Stimulated activated CD8-positive, alpha-beta memory T cell treated with anti-CD3 and anti-CD28 coated beads, Interleukin-4, amount 100 ng/mL, for 1 hour (primary cell): Measurements from ENCODE around the gene NSUN6.

Experiments
- DNase-seq, 2 donors: peaks; one replicate each; pipeline ENCODE4 v3.0.0-alpha.2; 2020; ENCODE audit warnings: low read depth in 2 of 2, low spot score in 1 of 2

Gene NSUN6

GRCh38 chr10:18565006-18565405, 86.4 kb downstream of the NSUN6 start:
- DNase-seq = no peak

- no peak for DNase-seq
Observed at GRCh38 chr10:18563003-18563726, 88.2 kb downstream of the NSUN6 start.

- no peak for DNase-seq
Observed at GRCh38 chr10:18561861-18562551, 89.4 kb downstream of the NSUN6 start.

- DNase-seq = no peak
Observed at GRCh38 chr10:18557960-18558359, 93.4 kb downstream of the NSUN6 start.

- DNase-seq = no peak
Observed at GRCh38 chr10:18556522-18557147, 94.8 kb downstream of the NSUN6 start.

- no peak for DNase-seq
Observed at GRCh38 chr10:18554479-18554878, 96.9 kb downstream of the NSUN6 start.

GRCh38 chr10:18551473-18551872, 99.9 kb downstream of the NSUN6 start:
- DNase-seq = no peak

GRCh38 chr10:18549105-18549504, 102.3 kb downstream of the NSUN6 start:
- DNase-seq = no peak

GRCh38 chr10:18545621-18546305, 105.6 kb downstream of the NSUN6 start:
- DNase-seq = no peak

GRCh38 chr10:18542832-18543231, 108.6 kb downstream of the NSUN6 start:
- no peak for DNase-seq

GRCh38 chr10:18540195-18540594, 111.2 kb downstream of the NSUN6 start:
- no peak for DNase-seq

- DNase-seq = no peak
Observed at GRCh38 chr10:18539335-18539734, 112.1 kb downstream of the NSUN6 start.

- DNase-seq = no peak
Observed at GRCh38 chr10:18533896-18534295, 117.5 kb downstream of the NSUN6 start.

- DNase-seq = no peak
Observed at GRCh38 chr10:18532881-18533535, 118.4 kb downstream of the NSUN6 start.

GRCh38 chr10:18528292-18528691, 123.1 kb downstream of the NSUN6 start:
- no peak for DNase-seq

- DNase-seq = no peak
Observed at GRCh38 chr10:18527687-18528086, 123.7 kb downstream of the NSUN6 start.

GRCh38 chr10:18523858-18524257, 127.5 kb downstream of the NSUN6 start:
- no peak for DNase-seq

GRCh38 chr10:18523025-18523424, 128.4 kb downstream of the NSUN6 start:
- DNase-seq = no peak

GRCh38 chr10:18516851-18517250, 134.5 kb downstream of the NSUN6 start:
- no peak for DNase-seq

- no peak for DNase-seq
Observed at GRCh38 chr10:18514537-18514936, 136.8 kb downstream of the NSUN6 start.

GRCh38 chr10:18508587-18508986, 142.8 kb downstream of the NSUN6 start:
- DNase-seq = no peak
